H1 (cell line): ENCODE results near the gene ANAPC10. TPM values are rescaled to one million over a fixed set of nuclear protein-coding genes. Genes with fewer than 3 reads are reported as not detected.

Source experiments
- CTCF ChIA-PET: fragments of 300-600 bp; sonication (Branson Sonifier 250); formaldehyde crosslinking; loops from one replicate; lab custom pipeline; 2021; ENCODE audit not compliant: partially characterized antibody; lab: Charles Lee
- POLR2A ChIA-PET: fragments of 300-600 bp; sonication (Branson Sonifier 250); formaldehyde crosslinking; loops from one replicate; lab custom pipeline; 2021; ENCODE audit warnings: inconsistent platforms; ENCODE audit not compliant: partially characterized antibody; lab: Charles Lee
- DNase-seq, 2 experiments: peaks; one replicate each; pipeline versions ENCODE4 v3.0.0 to v3.0.0-alpha.2; 2010 to 2022; ENCODE audit warnings: low spot score in 2 of 2, low read depth in 1 of 2, mixed read lengths in 1 of 2
- FAIRE-seq: peaks from 2 replicates; lab custom pipeline; 2011; peaks lifted over from hg19 to GRCh38; lab: Jason Lieb, UNC
- H2AFZ ChIP-seq: 2 replicates; pipeline ENCODE4 v1.8.1; 2012; ENCODE audit warnings: low read length, inconsistent platforms
- H2AK5ac ChIP-seq: 2 replicates; pipeline ENCODE4 v1.6.1; 2013; ENCODE audit warnings: low read depth, low read length
- H2BK120ac ChIP-seq: replicated peaks from 2 replicates; pipeline ENCODE3; 2013; ENCODE audit warnings: low read depth, low read length, inconsistent platforms
- H2BK12ac ChIP-seq: 2 replicates; pipeline ENCODE4 v1.6.1; 2013; ENCODE audit warnings: low read depth, low read length
- H2BK15ac ChIP-seq: 2 replicates; pipeline ENCODE4 v1.6.1; 2013; ENCODE audit warnings: low read length
- H2BK20ac ChIP-seq: 2 replicates; pipeline ENCODE4 v1.6.1; 2013; ENCODE audit warnings: low read length
- H2BK5ac ChIP-seq: 2 replicates; pipeline ENCODE4 v1.6.1; 2013; ENCODE audit warnings: low read depth, low read length
- H3K14ac ChIP-seq: 2 replicates; pipeline ENCODE4 v1.6.1; 2013; ENCODE audit warnings: inconsistent platforms; ENCODE audit not compliant: insufficient read length
- H3K18ac ChIP-seq: 2 replicates; pipeline ENCODE4 v1.6.1; 2013; ENCODE audit warnings: low read length; ENCODE audit errors: extremely low read depth
- H3K23ac ChIP-seq: 2 replicates; pipeline ENCODE4 v1.6.1; 2013; ENCODE audit warnings: inconsistent platforms; ENCODE audit not compliant: insufficient read length
- H3K23me2 ChIP-seq: 2 replicates; pipeline ENCODE4 v1.6.1; 2013; ENCODE audit warnings: low read depth, low read length
- H3K27ac ChIP-seq: 2 replicates; pipeline ENCODE4 v1.6.1; 2011; ENCODE audit warnings: low read depth, low read length, inconsistent platforms
- H3K27me3 ChIP-seq, 4 experiments: replicated peaks in 1 of 4; 1 replicate in 1 of 4; 2 replicates in 3 of 4; pipeline versions ENCODE4 v1.6.1 to v1.8.1; 2011 to 2013; ENCODE audit warnings: low read length in 3 of 4, mild to moderate bottlenecking in 3 of 4, inconsistent platforms in 2 of 4, mixed read lengths in 2 of 4, moderate library complexity in 1 of 4; ENCODE audit not compliant: control insufficient read depth in 3 of 4, insufficient read depth in 3 of 4; ENCODE audit errors: extremely low read depth in 1 of 4
- H3K36me3 ChIP-seq, 4 experiments: 2 replicates each; pipeline versions ENCODE4 v1.6.1 to v1.8.1; 2011 to 2013; ENCODE audit warnings: mild to moderate bottlenecking in 4 of 4, low read length in 3 of 4, moderate library complexity in 2 of 4, control low read depth in 1 of 4, inconsistent platforms in 1 of 4; ENCODE audit not compliant: insufficient read depth in 4 of 4, control insufficient read depth in 2 of 4
- H3K4ac ChIP-seq: replicated peaks from 2 replicates; pipeline ENCODE3; 2013; ENCODE audit warnings: low read length, low read depth, mixed read lengths, inconsistent platforms; ENCODE audit not compliant: insufficient read length
- H3K4me1 ChIP-seq, 4 experiments: replicated peaks in 1 of 4; 1 replicate in 1 of 4; 2 replicates in 3 of 4; pipeline versions ENCODE4 v1.6.1 to v1.8.1; 2011 to 2013; ENCODE audit warnings: low read length in 3 of 4, inconsistent platforms in 2 of 4, mixed read lengths in 1 of 4; ENCODE audit not compliant: insufficient read depth in 4 of 4, control insufficient read depth in 3 of 4
- H3K4me2 ChIP-seq, 2 experiments: 2 replicates each; pipeline versions ENCODE4 v1.6.1 to v1.8.1; 2011 to 2013; ENCODE audit warnings: low read depth in 2 of 2, low read length in 2 of 2, control low read depth in 1 of 2, inconsistent platforms in 1 of 2, mild to moderate bottlenecking in 1 of 2; ENCODE audit not compliant: insufficient read depth in 1 of 2
- H3K4me3 ChIP-seq, 4 experiments: fragments of 200-600, 300-600 bp in 1 of 4; sonication (generic), shearing (Covaris generic), sonication (Bioruptor Twin) in 1 of 4; 2 replicates each; pipeline versions ENCODE4 v1.5.1 to v1.8.1; 2011 to 2016; ENCODE audit warnings: low read length in 4 of 4, low read depth in 3 of 4, control low read depth in 2 of 4, inconsistent platforms in 2 of 4, mild to moderate bottlenecking in 2 of 4, mixed read lengths in 1 of 4, moderate library complexity in 1 of 4; ENCODE audit not compliant: insufficient read depth in 2 of 4; ENCODE audit errors: extremely low read depth in 1 of 4
- H3K56ac ChIP-seq: replicated peaks from 2 replicates; pipeline ENCODE3; 2013; ENCODE audit warnings: low read depth, mild to moderate bottlenecking, mixed read lengths, low read length, inconsistent platforms; ENCODE audit not compliant: insufficient read length
- H3K79me1 ChIP-seq: 2 replicates; pipeline ENCODE4 v1.6.1; 2013; ENCODE audit warnings: low read depth, low read length, control low read depth
- H3K79me2 ChIP-seq, 2 experiments: 2 replicates each; pipeline versions ENCODE4 v1.6.1 to v1.8.1; 2012 to 2013; ENCODE audit warnings: low read length in 2 of 2, mild to moderate bottlenecking in 2 of 2, inconsistent platforms in 1 of 2; ENCODE audit not compliant: insufficient read depth in 2 of 2, control insufficient read depth in 1 of 2
- H3K9ac ChIP-seq, 4 experiments: replicated peaks in 1 of 4; 1 replicate in 1 of 4; 2 replicates in 3 of 4; pipeline versions ENCODE4 v1.6.1 to v1.8.1; 2011 to 2013; ENCODE audit warnings: low read depth in 3 of 4, low read length in 3 of 4, control low read depth in 2 of 4, mild to moderate bottlenecking in 2 of 4, moderate library complexity in 2 of 4, inconsistent platforms in 1 of 4; ENCODE audit errors: extremely low read depth in 1 of 4
- H3K9me3 ChIP-seq, 2 experiments: 2 replicates each; pipeline versions ENCODE4 v1.6.1 to v1.8.1; 2012 to 2013; ENCODE audit warnings: mild to moderate bottlenecking in 2 of 2, moderate library complexity in 2 of 2, control low read depth in 1 of 2, inconsistent platforms in 1 of 2, low read depth in 1 of 2, low read length in 1 of 2, mixed read lengths in 1 of 2; ENCODE audit not compliant: insufficient read depth in 2 of 2
- H4K20me1 ChIP-seq, 2 experiments: replicated peaks in 1 of 2; 2 replicates each; pipeline versions ENCODE3 to v1.8.1; 2011 to 2013; ENCODE audit warnings: inconsistent platforms in 2 of 2, low read length in 2 of 2, mild to moderate bottlenecking in 1 of 2; ENCODE audit not compliant: insufficient read depth in 2 of 2, control insufficient read depth in 1 of 2
- H4K5ac ChIP-seq: 2 replicates; pipeline ENCODE4 v1.6.1; 2013; ENCODE audit warnings: low read length, low read depth, mixed read lengths, inconsistent platforms; ENCODE audit not compliant: insufficient read length
- H4K8ac ChIP-seq: 2 replicates; pipeline ENCODE4 v1.8.0; 2013; ENCODE audit warnings: mild to moderate bottlenecking, moderate library complexity, low read length, inconsistent platforms; ENCODE audit not compliant: insufficient read depth; ENCODE audit errors: extremely low read depth
- H4K91ac ChIP-seq: replicated peaks from 2 replicates; pipeline ENCODE3; 2013; ENCODE audit warnings: low read length, mixed read lengths, inconsistent platforms; ENCODE audit not compliant: insufficient read length
- JUND ChIP-seq: IDR thresholded peaks from 2 replicates; pipeline ENCODE4 v1.6.1; 2011; ENCODE audit warnings: mild to moderate bottlenecking, improper control_type of control experiment, low read length
- TEAD4 ChIP-seq: IDR thresholded peaks from 2 replicates; pipeline ENCODE4 v1.6.1; 2012; ENCODE audit warnings: low read depth, low read length, inconsistent platforms, mixed read lengths
- WGBS, 2 experiments: shearing (Covaris generic) in 1 of 2; methylation state at CpG; one replicate each; pipeline versions ENCODE4 v1.1.6 to v1.1.7; 2013 to 2015; ENCODE audit warnings: low lambda C conversion rate in 2 of 2, mixed read lengths in 2 of 2, inconsistent platforms in 1 of 2, low coverage in 1 of 2, missing lambda C conversion rate in 1 of 2; ENCODE audit not compliant: insufficient replicate concordance in 2 of 2, insufficient coverage in 1 of 2, insufficient read length in 1 of 2; ENCODE audit errors: extremely low coverage in 1 of 2, missing lambda C conversion rate in 1 of 2; 5-methylcytosine and 5-hydroxymethylcytosine counted together
- polyA plus RNA-seq, 7 experiments: library from polyadenylated mRNA; depleted of rRNA in 3 of 7; stranded (reverse) in 5 of 7; unstranded in 2 of 7; fragments of >200 nt in 5 of 7; fragments of 200-250 nt in 2 of 7; gene quantifications; 1 replicate in 5 of 7; 2 replicates in 1 of 7; 4 replicates in 1 of 7; pipeline versions ENCODE4 v1.2.1 to v1.2.3, GENCODE V29; 2011 to 2013; ENCODE audit warnings: missing spikeins in 2 of 7, mixed read lengths in 2 of 7
- total RNA-seq: library from RNA; stranded (reverse); fragmentation: NEBNext Ultra II Directional; extraction: Animal tissue kit (Norgen Biotek cat#: 25700); gene quantifications from 2 replicates; pipeline ENCODE4 v1.2.1, GENCODE V29; 2021

Gene ANAPC10
- total and polyA plus RNA-seq, 2 of the 8 experiments (the other 6 are each of a cell fraction or from before 2014, with no cell fraction given): 17.6 to 23.3 TPM

DNA sequence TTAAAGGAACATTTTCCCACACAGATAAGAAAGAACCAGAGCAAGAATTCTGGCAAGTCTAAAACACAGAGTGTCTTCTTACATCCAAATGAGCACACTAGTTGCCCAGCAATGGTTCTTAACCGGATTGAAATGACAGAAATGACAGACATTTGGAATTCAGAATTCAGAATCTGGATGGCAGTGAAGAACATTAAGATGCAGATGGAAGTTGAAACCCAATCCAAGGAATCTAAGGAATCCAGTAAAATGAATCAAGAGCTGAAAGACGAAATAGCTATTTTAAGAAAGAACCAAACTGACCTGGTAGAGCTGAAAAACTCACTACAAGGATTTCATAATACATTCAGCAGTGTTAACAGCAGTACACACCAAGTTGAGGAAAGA lies 21.5 kb downstream of the ANAPC10 start:
- Histone ChIP-seq H3K4me3 (no peak overlapping the region), H3K27ac (no peak overlapping the region), H4K8ac (no peak overlapping the region), H3K18ac (no peak overlapping the region), H3K4me2 (no peak overlapping the region), H2AK5ac (no peak overlapping the region), H2BK5ac (no peak overlapping the region), H3K79me1 (no peaks in the 10 kb centered on the region; the same call in 1 of the 2 replicates), H4K91ac (no peak overlapping the region), H3K23me2 (no peaks in the 10 kb centered on the region), H3K9ac (no peak overlapping the region), H3K36me3 (peaks cover 0 to 11% (median 0%) of the 10 kb centered on the region in 4 experiments; a peak in 3 of 8 replicates), H3K14ac (no peak overlapping the region), H2BK120ac (no peak overlapping the region), H3K4me1 (no peaks in the 10 kb centered on the region), H3K4ac (no peak overlapping the region), H3K23ac (no peak overlapping the region), H3K9me3 (no peaks in the 10 kb centered on the region), H3K79me2 (peaks cover 5 to 26% of the 10 kb centered on the region in 2 experiments; a peak in 3 of 4 replicates), H4K20me1 (peaks cover 0 to 5% of the 10 kb centered on the region in 2 experiments)
- WGBS, 2 experiments: 89% methylated on average over 2 of the region's 2 CpGs; no CpG with 5 or more reads in 1 of the 2 experiments
- ChIA-PET CTCF (interaction anchor here (1.0 kb wide), 2 partner anchors 15 to 27 kb away, joined by 3 to 6 read pairs; no protein-coding TSS in a partner anchor), POLR2A (no interaction called here)
- FAIRE-seq (peak; percentile 28), DNase-seq (no peak)
- no peak for TF ChIP-seq TEAD4
- TF ChIP-seq JUND: no peak
- TF ChIP-seq, all 59 proteins: peak for 0
- Histone ChIP-seq H2BK15ac (no peak overlapping the region), H2BK12ac (no peak overlapping the region), H3K56ac (no peak overlapping the region), H4K5ac (no peak overlapping the region), H3K27me3 (no peaks in the 10 kb centered on the region), H2AFZ (no peak overlapping the region), H2BK20ac (no peak overlapping the region)
